22Rv1 (cell line): ENCODE results near the gene ZSCAN5A.
"Not testable (repeated sequence)": the region's sequence is repeated elsewhere in the genome, so short reads cannot be mapped to it uniquely, and the experiment has no call there.

ENCODE experiments used
- H3K27ac ChIP-seq: fragments of 450-650 bp; 2 replicates; pipeline ENCODE4 v1.5.1; 2017
- CTCF ChIP-seq: fragments of 450-650 bp; IDR thresholded peaks from 2 replicates; pipeline ENCODE4 v1.5.1; 2017; ENCODE audit warnings: mild to moderate bottlenecking
- ZFX ChIP-seq: fragments of 450-650 bp; IDR thresholded peaks from 2 replicates; pipeline ENCODE4 v1.6.1; 2017; ENCODE audit warnings: antibody characterized with exemption, borderline replicate concordance

The ZSCAN5A gene

GRCh38 chr19:56253737-56254136, 60.9 kb downstream of the ZSCAN5A start:
- no peak overlapping the region for H3K27ac ChIP-seq
- peak; percentile 44 for TF ChIP-seq CTCF
- no peak for TF ChIP-seq ZFX

- no peak overlapping the region for H3K27ac ChIP-seq
- peak; percentile 95 for TF ChIP-seq CTCF
- TF ChIP-seq ZFX, result no peak
Measured at GRCh38 chr19:56252699-56253422, 61.8 kb downstream of the ZSCAN5A start.

- H3K27ac ChIP-seq, result not testable (repeated sequence)
Measured at GRCh38 chr19:56248736-56249338, 65.8 kb downstream of the ZSCAN5A start.

- not testable (repeated sequence) for H3K27ac ChIP-seq
Measured at GRCh38 chr19:56245764-56246163, 68.9 kb downstream of the ZSCAN5A start.

GRCh38 chr19:56245121-56245740, 69.4 kb downstream of the ZSCAN5A start:
- TF ChIP-seq CTCF (no peak), ZFX (no peak)
- no peak overlapping the region for H3K27ac ChIP-seq

- H3K27ac ChIP-seq, result no peak overlapping the region
- no peak for TF ChIP-seq CTCF
- no peak for TF ChIP-seq ZFX
Measured at GRCh38 chr19:56223481-56223880, 91.2 kb downstream of the ZSCAN5A start.

- TF ChIP-seq ZFX (no peak), CTCF (no peak)
- no peak overlapping the region for H3K27ac ChIP-seq
Measured at GRCh38 chr19:56222901-56223300, 91.7 kb downstream of the ZSCAN5A start.

GRCh38 chr19:56221851-56222250, 92.8 kb downstream of the ZSCAN5A start:
- TF ChIP-seq CTCF (no peak; the same call in 1 of the 2 replicates), ZFX (no peak)

More at GRCh38 chr19:56221851-56222250, 92.8 kb downstream of the ZSCAN5A start:
- no peak overlapping the region for H3K27ac ChIP-seq
